KMS-11 (cell line): Measurements from ENCODE around the gene SIGLEC10.

Experiments used
- H2AFZ ChIP-seq: fragments of 200-600 bp; sonication (generic); 2 replicates; pipeline ENCODE4 v1.6.1; 2016; ENCODE audit warnings: antibody characterized with exemption, mixed run types, low read depth
- H3K27ac ChIP-seq: fragments of 200-600 bp; sonication (generic); 2 replicates; pipeline ENCODE4 v1.6.1; 2016; ENCODE audit warnings: mild to moderate bottlenecking, mixed run types
- H3K27me3 ChIP-seq: fragments of 200-600 bp; sonication (generic); 2 replicates; pipeline ENCODE4 v1.6.1; 2017; ENCODE audit warnings: mild to moderate bottlenecking, low read depth, mixed run types, moderate library complexity; ENCODE audit not compliant: insufficient read depth
- H3K36me3 ChIP-seq: fragments of 200-600 bp; sonication (generic); 2 replicates; pipeline ENCODE4 v1.6.1; 2017; ENCODE audit warnings: mild to moderate bottlenecking, mixed run types; ENCODE audit not compliant: insufficient read depth
- H3K4me1 ChIP-seq: fragments of 200-600 bp; sonication (generic); 2 replicates; pipeline ENCODE4 v1.6.1; 2016; ENCODE audit warnings: mild to moderate bottlenecking, low read depth, mixed run types; ENCODE audit not compliant: poor library complexity, severe bottlenecking
- H3K4me2 ChIP-seq: fragments of 200-600 bp; sonication (generic); 2 replicates; pipeline ENCODE4 v1.7.0; 2016; ENCODE audit warnings: mild to moderate bottlenecking, mixed run types
- H3K4me3 ChIP-seq: fragments of 200-600 bp; sonication (generic); IDR thresholded peaks from 2 replicates; pipeline ENCODE4 v1.6.1; 2017; ENCODE audit warnings: low read depth, low read length, mixed read lengths; ENCODE audit not compliant: insufficient read depth
- H3K79me2 ChIP-seq: fragments of 200-600 bp; sonication (generic); 2 replicates; pipeline ENCODE4 v1.6.1; 2016; ENCODE audit warnings: low read depth, mixed run types; ENCODE audit not compliant: insufficient read depth
- H3K9ac ChIP-seq: fragments of 200-600 bp; sonication (generic); 2 replicates; pipeline ENCODE4 v1.6.1; 2016; ENCODE audit warnings: mild to moderate bottlenecking, mixed run types
- H4K20me1 ChIP-seq: fragments of 200-600 bp; sonication (generic); 2 replicates; pipeline ENCODE4 v1.6.1; 2016; ENCODE audit warnings: mild to moderate bottlenecking, mixed run types; ENCODE audit not compliant: insufficient read depth
- CTCF ChIP-seq: fragments of 200-600 bp; sonication (generic); conservative IDR thresholded peaks from 2 replicates; pipeline ENCODE4 v1.6.1; 2017; ENCODE audit warnings: low read depth, mild to moderate bottlenecking, antibody characterized with exemption, low read length, moderate library complexity, mixed read lengths

Gene SIGLEC10

DNA sequence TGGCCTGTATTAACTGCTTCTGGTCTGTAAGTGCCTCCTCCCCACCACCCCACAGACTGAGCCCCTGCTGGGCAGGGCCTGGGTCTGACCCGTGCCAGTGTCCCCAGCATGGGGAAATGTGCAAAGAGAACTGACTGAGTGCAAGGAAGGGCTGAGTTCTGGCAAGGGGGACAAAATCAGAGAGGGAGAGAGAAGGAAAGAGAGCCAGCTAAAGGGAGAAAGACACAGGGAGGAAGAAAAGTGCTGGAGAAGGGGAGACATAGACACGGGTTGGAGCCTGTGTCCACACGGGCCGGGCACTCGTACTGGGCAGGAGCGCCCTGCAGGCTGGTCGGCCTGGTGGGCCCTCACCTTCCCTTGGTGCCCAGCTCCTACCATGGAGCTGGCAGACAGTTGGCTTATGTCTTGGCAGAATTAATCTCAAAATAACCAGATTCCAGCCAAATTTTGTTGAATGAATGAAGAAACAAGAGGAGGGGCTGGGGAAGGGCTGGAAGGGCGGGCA is 46.2 kb downstream of the SIGLEC10 start:
- no peak overlapping the region for H3K4me2 ChIP-seq
- no peak for TF ChIP-seq CTCF
- no peak overlapping the region for H3K4me3 ChIP-seq
- H3K9ac ChIP-seq = no peak overlapping the region
- no peak overlapping the region for H3K27ac ChIP-seq
- H3K79me2 ChIP-seq = no peaks in the 10 kb centered on the region
- no peaks in the 10 kb centered on the region for H3K36me3 ChIP-seq
- H2AFZ ChIP-seq = no peak overlapping the region
- H3K4me1 ChIP-seq = no peaks in the 10 kb centered on the region
- H3K27me3 ChIP-seq = no peaks in the 10 kb centered on the region
- no peaks in the 10 kb centered on the region for H4K20me1 ChIP-seq

DNA sequence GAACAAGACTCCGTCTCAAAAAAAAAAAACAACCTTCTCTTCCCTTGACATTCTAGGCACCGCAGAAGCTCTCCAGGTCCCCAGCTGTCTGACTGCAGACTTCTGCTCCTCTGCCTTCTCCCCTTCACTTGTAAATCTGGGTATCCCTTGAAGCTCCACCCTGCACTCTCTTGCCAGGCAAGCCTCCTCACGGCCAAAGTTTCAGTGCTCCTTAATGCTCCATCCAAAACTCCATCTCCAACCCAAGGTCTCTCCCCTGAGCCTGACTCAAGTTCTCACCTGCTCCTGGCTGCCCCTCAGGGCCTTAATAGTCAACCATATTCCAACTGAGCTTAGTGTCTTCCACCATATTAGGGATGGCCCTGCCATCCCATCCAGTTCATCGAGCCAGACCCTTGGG is 47.2 kb downstream of the SIGLEC10 start:
- Histone ChIP-seq H3K9ac (no peak overlapping the region), H3K27ac (no peak overlapping the region), H4K20me1 (no peaks in the 10 kb centered on the region), H2AFZ (no peak overlapping the region), H3K4me1 (no peaks in the 10 kb centered on the region), H3K4me2 (no peak overlapping the region), H3K4me3 (no peak overlapping the region), H3K79me2 (no peaks in the 10 kb centered on the region), H3K36me3 (no peaks in the 10 kb centered on the region), H3K27me3 (no peaks in the 10 kb centered on the region)
- no peak for TF ChIP-seq CTCF

GRCh38 chr19:51368366-51369282 is 48.8 kb downstream of the SIGLEC10 start, which contains the start of gene CLDND2:
CLDND2 (minus strand) TSS chr19:51369003; CDS start chr19:51368577, 426 bp downstream.
- H3K4me3 ChIP-seq = no peak within 1 kb of the TSS
- no peaks in the 10 kb centered on the region for H3K4me1 ChIP-seq
- no peaks in the 10 kb centered on the region for H3K36me3 ChIP-seq
- no peak within 1 kb of the TSS for H3K4me2 ChIP-seq
- H3K27me3 ChIP-seq = no peaks in the 10 kb centered on the region
- no peak within 1 kb of the TSS for H3K27ac ChIP-seq
- no peak within 1 kb of the TSS for H2AFZ ChIP-seq
- H3K9ac ChIP-seq = no peak within 1 kb of the TSS
- no peaks in the 10 kb centered on the region for H4K20me1 ChIP-seq
- no peak for TF ChIP-seq CTCF
- no peaks in the 10 kb centered on the region for H3K79me2 ChIP-seq

DNA sequence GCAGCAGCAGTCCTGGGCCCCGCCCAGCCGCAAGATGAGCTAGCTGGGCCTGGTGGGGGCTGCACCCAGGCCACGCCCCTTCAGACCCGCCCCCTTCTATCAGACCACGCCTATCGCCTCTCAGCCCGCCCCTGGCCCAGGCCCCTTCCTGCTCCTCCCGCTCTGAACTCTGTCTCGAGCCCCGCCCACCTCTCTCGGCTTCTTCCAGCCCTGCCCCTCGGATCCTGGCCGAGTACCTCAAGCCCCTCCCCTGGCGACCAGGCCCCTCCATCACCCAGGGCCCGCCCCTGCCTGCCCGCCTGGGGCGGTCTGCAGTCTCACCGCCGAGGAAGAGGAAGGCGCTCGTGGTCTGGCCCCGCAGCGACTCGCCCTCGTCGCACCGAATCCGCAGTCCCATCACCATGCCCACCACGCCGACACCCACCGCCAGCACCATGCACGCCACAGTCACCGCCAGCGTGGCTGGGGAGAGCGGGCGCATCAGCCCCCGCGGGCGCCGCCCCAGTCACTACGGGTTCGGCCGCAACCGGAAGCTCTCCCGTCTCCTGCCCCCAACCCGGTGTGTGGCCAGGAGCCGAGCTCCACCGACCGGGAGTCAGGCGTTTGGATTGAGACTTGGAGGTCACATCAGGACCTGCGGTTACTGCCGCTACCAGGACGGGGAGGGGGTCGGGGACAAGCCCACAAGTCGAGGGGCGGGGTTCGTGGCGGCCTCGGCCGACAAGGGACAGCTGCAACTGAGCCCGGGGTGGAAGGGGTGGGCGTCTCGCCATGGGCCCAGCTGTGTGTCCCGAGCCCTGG is 49.7 kb downstream of the SIGLEC10 start:
- Histone ChIP-seq H3K4me1 (no peaks in the 10 kb centered on the region), H3K4me3 (no peak overlapping the region), H4K20me1 (no peaks in the 10 kb centered on the region), H2AFZ (no peak overlapping the region), H3K27me3 (no peaks in the 10 kb centered on the region), H3K4me2 (no peak overlapping the region), H3K79me2 (no peaks in the 10 kb centered on the region), H3K36me3 (no peaks in the 10 kb centered on the region), H3K27ac (no peak overlapping the region), H3K9ac (no peak overlapping the region)
- TF ChIP-seq CTCF = no peak
